ENCODE measurements around the gene GPR55. TPM values are rescaled to one million over a fixed set of nuclear protein-coding genes. Genes with fewer than 3 reads are reported as not detected.
"Not testable (repeated sequence)": the region's sequence is repeated elsewhere in the genome, so short reads cannot be mapped to it uniquely, and the experiment has no call there.

The GPR55 gene
- total and polyA plus RNA-seq, 8 donors = 0.02 to 0.12 (median 0.06) TPM; not detected in 3

DNA sequence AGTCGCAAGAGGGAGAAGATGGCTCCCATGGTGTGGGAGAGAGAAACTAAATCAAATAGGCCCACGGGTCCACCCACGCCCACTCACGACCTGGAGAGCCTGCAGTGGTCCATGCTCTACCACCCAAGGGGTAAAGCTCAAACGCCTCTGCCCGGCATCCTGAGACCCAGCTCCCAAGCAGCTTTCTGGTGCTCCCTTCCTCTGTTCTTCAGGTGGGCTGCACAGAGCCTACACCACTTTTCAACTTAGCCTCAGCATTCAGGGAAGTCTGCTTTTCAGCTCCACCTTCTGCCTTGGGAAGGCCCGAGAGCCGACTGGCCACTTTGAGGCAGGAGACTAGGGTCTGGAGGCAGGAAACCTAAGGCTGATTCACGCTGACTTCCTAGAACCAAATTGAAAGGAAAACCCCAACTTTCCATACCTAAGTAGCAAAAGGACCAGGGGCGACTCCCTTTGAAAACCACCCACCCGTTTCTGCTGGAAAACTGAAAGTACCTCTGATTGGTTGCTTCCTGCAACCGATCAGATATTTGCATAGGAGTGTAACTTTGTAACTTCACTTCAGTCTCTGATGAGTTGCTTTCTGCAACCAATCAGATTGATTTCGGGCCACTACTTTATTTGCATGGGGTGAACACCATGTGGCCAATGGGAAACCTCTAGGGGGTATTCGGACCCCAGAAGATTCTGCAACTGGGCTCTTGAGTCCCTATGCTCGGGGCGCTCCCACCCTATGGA lies 44.0 kb upstream of the GPR55 start:
- FAIRE-seq (no peak), DNase-seq (no peak), ATAC-seq (no peak)
- Histone ChIP-seq H3K4me3 (no peak overlapping the region), H3K4me1 (no peaks in the 10 kb centered on the region), H3K27me3 (no peaks in the 10 kb centered on the region), H3K9me3 (no peaks in the 10 kb centered on the region), H3K36me3 (no peaks in the 10 kb centered on the region), H3K27ac (no peak overlapping the region)
- intact Hi-C loops (cut with DNase I) = no loop called here
- WGBS, 2 donors = 73 to 81% methylated on average over 16 of the region's 16 CpGs
- TF ChIP-seq, protein P1, sequence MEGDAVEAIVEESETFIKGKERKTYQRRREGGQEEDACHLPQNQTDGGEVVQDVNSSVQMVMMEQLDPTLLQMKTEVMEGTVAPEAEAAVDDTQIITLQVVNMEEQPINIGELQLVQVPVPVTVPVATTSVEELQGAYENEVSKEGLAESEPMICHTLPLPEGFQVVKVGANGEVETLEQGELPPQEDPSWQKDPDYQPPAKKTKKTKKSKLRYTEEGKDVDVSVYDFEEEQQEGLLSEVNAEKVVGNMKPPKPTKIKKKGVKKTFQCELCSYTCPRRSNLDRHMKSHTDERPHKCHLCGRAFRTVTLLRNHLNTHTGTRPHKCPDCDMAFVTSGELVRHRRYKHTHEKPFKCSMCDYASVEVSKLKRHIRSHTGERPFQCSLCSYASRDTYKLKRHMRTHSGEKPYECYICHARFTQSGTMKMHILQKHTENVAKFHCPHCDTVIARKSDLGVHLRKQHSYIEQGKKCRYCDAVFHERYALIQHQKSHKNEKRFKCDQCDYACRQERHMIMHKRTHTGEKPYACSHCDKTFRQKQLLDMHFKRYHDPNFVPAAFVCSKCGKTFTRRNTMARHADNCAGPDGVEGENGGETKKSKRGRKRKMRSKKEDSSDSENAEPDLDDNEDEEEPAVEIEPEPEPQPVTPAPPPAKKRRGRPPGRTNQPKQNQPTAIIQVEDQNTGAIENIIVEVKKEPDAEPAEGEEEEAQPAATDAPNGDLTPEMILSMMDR (IDR thresholded peaks at IDR 0.05) = no peak

DNA sequence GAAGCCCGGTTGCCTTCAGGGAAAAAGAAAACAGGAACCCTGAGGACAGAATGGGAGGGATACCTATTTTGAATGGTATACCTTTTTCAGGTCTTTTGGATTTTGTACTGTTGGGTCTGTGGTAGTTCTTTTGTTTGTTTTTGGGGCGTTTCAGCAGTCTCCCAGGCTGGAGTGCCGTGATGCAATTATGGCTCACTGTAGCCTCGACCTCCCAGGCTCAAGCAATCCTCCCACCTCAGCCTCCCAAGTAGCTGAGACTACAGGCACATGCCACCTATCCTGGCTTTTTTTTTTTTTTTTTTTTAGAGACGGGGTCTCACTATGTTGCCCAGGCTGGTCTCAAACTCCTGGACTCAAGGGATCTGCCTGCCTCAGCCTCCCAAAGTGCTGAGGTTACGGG lies 43.3 kb upstream of the GPR55 start:
- FAIRE-seq; ATAC-seq; H3K27me3 ChIP-seq; H3K9me3 ChIP-seq; H3K4me1 ChIP-seq; H3K36me3 ChIP-seq; intact Hi-C loops (cut with DNase I); H3K4me3 ChIP-seq; H3K27ac ChIP-seq; DNase-seq: not testable (repeated sequence)
- 87% methylated on average over 6 of the region's 6 CpGs for WGBS, 2 donors

DNA sequence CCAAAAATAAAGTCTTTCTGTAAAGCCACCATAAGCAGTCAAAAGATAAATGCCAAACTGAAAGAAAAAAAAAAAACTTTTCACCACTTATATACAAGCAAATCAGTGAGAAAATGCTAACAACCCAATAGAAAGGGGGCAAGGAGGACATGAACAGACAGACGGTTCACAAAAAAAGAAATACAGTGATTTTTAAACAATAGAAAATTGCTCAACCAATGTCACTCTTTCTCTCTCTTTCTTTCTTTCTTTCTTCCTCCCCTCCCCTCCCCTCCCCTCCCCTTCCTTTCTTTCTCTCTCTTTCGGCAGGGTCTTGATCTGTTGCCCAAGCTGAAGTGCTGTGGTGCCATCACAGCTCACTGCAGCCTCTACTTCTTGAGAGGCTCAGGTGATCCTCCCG lies 42.1 kb upstream of the GPR55 start:
- WGBS, 2 donors = 74 to 82% methylated on average over 3 of the region's 3 CpGs
- H3K4me3 ChIP-seq = no peak overlapping the region
- H3K9me3 ChIP-seq = no peaks in the 10 kb centered on the region
- H3K27ac ChIP-seq = no peak overlapping the region
- ATAC-seq = no peak
- no peak for DNase-seq
- no peaks in the 10 kb centered on the region for H3K4me1 ChIP-seq
- FAIRE-seq = no peak
- H3K27me3 ChIP-seq = no peaks in the 10 kb centered on the region
- TF ChIP-seq, protein P1 (IDR thresholded peaks at IDR 0.05) = no peak
- H3K36me3 ChIP-seq = no peaks in the 10 kb centered on the region
- intact Hi-C loops (cut with DNase I) = no loop called here

DNA sequence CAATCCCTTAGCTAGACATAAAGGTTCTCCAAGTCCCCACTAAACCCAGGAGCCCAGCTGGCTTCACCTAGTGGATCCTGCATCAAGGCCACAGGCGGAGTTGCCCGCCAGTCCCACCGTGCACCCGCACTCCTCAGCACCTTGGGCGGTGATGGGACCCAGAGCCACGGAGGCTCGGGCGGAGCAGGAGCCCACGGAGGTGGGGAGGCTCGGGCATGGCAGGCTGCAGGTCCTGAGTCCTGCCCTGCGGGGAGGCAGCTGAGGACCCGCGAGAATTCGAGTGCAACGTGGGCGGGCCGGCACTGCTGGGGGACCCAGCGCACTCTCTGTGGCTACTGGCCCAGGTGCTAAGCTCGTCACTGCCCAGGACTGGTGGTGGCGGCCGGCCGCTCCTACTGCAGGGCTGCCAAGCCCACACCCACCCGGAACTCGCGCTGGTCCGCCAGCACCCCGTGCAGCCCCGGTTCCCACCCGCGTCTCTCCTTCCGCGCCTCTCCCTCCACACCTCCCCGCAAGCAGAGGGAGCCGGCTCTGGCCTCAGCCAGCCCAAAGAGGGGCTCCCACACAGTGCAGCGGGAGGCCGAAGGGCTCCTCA lies 39.2 kb upstream of the GPR55 start:
- FAIRE-seq = no peak
- ATAC-seq = no peak
- Histone ChIP-seq H3K9me3 (no peaks in the 10 kb centered on the region), H3K4me1 (no peaks in the 10 kb centered on the region), H3K27ac (no peak overlapping the region), H3K27me3 (no peaks in the 10 kb centered on the region), H3K36me3 (no peaks in the 10 kb centered on the region), H3K4me3 (no peak overlapping the region)
- TF ChIP-seq, protein P1 (IDR thresholded peaks at IDR 0.05) = no peak
- intact Hi-C loops (cut with DNase I) = no loop called here
- 95 to 98% methylated on average over 36 of the region's 36 CpGs for WGBS, 2 donors
- no peak for DNase-seq

DNA sequence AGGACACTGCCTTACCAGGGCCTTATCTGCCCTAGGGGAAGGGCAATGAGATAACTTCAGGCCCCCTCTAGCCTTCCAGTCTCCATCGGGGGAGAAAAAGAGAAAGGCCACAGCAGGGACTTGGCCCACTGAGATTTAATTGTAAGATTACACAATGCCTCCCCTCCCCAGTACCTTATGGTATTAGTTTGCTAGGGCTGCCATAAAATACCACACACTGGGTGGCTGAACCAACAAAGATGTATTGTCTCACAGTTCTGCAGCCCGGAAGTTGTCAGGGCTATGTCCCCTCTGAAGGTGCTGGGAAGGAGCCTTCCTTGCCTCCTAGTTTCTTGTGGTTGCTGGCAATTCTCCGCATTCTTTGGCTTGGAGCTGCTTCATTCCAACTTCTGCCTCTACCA lies 36.0 kb upstream of the GPR55 start:
- 63 to 71% methylated on average over 3 of the region's 3 CpGs for WGBS, 2 donors
- no peak for DNase-seq
- Histone ChIP-seq H3K36me3 (no peaks in the 10 kb centered on the region), H3K27me3 (peaks cover 0 to 2% (median 0%) of the 10 kb centered on the region in 4 donors), H3K9me3 (no peaks in the 10 kb centered on the region), H3K27ac (no peak overlapping the region), H3K4me1 (peaks cover 0 to 6% (median 0%) of the 10 kb centered on the region in 3 donors), H3K4me3 (no peak overlapping the region)
- FAIRE-seq = no peak
- no peak for ATAC-seq
- TF ChIP-seq, protein P1 (IDR thresholded peaks at IDR 0.05) = no peak
- intact Hi-C loops (cut with DNase I) = no loop called here

Data from pancreas (tissue), 10 donors.